GM12872 (cell line): Measurements from ENCODE around the gene OGT.

Source experiments
- TF ChIP-seq, protein P1 (sequence below): IDR thresholded peaks from 3 replicates; pipeline ENCODE4 v1.5.1; 2011; ENCODE audit warnings: low read depth, mild to moderate bottlenecking, low read length, moderate library complexity; ENCODE audit not compliant: insufficient read depth

OGT gene

DNA sequence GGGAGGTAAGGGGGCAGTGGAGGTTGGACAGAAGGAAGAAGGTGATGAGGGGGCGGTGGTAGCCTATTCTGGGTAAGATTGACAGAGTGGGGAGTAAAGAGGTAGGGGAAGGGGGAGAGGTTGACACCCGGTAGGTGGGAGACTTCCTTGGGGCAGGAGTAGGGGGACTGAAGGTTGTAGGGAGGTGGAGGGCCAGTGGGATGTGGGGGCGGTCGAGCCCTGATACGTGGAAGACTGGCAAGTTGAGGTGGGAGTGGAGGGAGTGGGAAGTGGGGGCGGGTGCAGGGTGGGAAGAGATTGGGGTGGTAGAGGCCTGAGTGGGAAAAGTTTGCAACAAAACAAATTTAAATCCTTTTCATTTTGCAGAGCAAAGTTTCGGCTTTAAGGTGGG is 47.1 kb downstream of the OGT start:
- TF ChIP-seq, protein P1, sequence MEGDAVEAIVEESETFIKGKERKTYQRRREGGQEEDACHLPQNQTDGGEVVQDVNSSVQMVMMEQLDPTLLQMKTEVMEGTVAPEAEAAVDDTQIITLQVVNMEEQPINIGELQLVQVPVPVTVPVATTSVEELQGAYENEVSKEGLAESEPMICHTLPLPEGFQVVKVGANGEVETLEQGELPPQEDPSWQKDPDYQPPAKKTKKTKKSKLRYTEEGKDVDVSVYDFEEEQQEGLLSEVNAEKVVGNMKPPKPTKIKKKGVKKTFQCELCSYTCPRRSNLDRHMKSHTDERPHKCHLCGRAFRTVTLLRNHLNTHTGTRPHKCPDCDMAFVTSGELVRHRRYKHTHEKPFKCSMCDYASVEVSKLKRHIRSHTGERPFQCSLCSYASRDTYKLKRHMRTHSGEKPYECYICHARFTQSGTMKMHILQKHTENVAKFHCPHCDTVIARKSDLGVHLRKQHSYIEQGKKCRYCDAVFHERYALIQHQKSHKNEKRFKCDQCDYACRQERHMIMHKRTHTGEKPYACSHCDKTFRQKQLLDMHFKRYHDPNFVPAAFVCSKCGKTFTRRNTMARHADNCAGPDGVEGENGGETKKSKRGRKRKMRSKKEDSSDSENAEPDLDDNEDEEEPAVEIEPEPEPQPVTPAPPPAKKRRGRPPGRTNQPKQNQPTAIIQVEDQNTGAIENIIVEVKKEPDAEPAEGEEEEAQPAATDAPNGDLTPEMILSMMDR, result no peak

DNA sequence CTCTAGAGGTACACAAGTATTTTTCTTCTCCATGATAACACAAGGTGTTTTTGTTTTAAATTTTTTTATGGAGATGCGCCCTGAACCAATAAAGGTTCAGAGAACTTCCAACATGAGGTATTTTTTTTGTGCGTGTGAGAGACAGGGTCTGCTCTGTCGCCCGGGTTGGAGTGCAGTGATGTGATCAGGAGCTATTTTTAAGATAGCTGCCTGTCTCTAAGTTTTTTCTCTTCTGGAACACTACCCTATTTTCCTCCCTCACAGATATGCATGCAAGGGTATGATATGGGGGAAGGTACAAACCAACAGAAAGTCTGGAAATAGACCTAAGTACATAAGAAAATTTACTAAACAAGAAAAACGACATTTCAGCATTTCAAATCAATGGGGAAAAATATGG is 48.3 kb downstream of the OGT start:
- TF ChIP-seq, protein P1, result no peak

DNA sequence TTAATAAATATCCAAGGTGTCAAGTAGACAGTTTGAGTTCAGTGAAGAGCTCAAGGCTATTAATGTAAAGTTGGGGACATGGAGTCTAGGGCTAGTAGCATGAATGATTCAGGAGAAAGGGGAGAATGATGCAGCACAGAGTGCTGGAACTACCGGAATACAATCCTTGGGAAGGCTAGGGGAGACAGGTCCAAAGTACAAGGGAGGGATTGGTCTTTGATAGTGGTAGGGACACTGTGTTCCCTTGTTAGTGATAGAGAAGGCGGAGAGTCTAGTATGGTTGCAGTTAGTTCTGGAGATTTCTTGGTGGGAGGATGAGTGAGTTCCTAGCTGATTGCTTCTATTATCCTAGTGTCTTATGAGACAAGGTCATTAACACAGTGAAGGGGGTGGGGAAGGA is 54.0 kb downstream of the OGT start:
- TF ChIP-seq, protein P1, result no peak

DNA sequence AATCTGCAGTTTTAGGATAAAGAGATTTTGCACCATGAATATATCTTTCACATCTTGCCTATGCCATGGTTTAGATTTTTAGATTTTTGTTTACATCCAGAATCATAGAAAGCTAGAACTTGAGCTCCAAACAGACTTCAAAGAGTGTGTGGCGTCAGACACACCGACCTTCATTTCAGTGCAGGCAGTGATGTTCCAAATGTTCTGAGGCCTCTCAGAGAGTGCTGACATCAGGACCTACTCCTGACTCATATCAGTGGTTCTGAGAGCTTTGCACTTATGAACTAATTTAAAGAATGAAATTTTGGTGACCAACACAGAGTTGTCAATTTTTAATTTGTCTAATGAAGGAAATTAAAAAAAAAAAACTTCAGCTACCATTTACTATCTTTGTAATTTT is 67.1 kb downstream of the OGT start:
- TF ChIP-seq, protein P1, result no peak

DNA sequence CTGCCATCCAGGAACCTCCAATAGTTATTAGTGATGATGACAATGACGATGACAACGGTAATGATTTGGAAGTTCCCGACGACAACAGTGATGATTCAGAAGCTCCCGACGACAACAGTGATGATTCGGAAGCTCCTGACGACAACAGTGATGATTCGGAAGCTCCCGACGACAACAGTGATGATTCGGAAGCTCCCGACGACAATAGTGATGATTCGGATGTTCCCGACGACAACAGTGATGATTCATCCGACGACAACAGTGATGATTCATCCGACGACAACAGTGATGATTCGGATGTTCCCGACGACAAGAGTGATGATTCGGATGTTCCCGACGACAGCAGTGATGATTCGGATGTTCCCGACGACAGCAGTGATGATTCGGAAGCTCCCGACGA is 70.7 kb downstream of the OGT start:
- TF ChIP-seq, protein P1, result no peak

DNA sequence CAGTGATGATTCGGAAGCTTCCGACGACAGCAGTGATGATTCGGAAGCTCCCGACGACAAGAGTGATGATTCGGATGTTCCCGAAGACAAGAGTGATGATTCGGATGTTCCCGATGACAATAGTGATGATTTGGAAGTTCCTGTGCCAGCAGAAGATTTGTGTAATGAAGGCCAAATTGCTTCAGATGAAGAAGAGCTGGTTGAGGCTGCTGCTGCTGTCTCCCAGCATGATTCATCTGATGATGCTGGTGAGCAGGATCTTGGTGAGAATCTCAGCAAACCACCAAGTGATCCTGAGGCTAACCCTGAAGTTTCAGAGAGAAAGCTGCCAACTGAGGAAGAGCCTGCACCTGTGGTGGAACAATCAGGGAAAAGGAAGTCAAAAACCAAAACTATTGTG is 71.2 kb downstream of the OGT start:
- TF ChIP-seq, protein P1, result no peak

DNA sequence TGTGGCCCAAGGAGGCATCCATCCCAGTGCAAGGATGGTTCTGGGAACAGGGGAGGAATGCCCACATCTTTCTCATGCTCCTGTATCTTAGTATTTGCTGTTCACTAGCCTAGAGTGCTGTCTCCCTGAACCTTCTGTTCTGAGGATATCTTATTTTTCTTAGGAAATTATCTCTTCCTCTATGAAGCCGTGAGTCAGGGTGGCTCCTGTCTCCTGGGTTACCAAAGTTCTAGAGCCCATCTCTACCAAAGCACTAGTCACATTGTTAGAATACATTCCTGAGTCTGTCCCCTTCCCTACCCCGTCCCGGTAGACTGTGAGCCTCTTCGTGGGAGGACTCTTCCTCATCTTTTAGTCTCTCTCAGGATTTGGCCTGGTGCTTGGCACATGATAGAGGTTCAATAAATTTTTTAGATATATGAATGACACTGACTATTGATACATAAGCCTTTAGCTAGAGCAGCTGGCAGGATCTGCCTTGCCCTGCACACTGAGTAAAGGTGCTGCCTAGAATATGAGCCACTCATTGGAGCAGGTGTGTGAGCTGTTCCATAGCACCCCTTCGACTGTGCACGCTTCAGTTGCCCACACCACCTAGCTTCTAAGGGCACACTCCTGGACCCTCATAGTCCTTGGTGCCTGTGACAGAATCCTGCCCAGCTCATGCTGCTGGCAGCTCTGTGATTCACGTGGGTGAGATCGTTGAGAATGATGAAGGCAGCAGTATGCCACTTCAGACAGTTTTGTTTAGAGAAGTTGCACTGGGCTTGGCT is 72.1 kb downstream of the OGT start:
- TF ChIP-seq, protein P1, result no peak
